K562 (cell line): Measurements from ENCODE around the gene VPS18. TPM values are rescaled to one million over a fixed set of nuclear protein-coding genes. Genes with fewer than 3 reads are reported as not detected.

Experiments used
- CBX2 ChIP-seq: fragments of 200-600 bp; sonication (generic); IDR thresholded peaks from one replicate; pipeline ENCODE4 v1.6.1; 2012; ENCODE audit warnings: mild to moderate bottlenecking, low read length, inconsistent platforms; ENCODE audit not compliant: insufficient read depth, poor library complexity, severe bottlenecking
- CREB3 ChIP-seq: fragments of 450-650 bp; conservative IDR thresholded peaks from 2 replicates; pipeline ENCODE4 v1.6.1; 2016; ENCODE audit warnings: missing genetic modification characterization, low read depth, mild to moderate bottlenecking, missing compliant biosample characterization, moderate library complexity
- EWSR1 ChIP-seq: fragments of 450-650 bp; IDR thresholded peaks from 2 replicates; pipeline ENCODE4 v1.6.1; 2018; ENCODE audit warnings: borderline replicate concordance, mild to moderate bottlenecking, low read depth, moderate library complexity; ENCODE audit not compliant: partially characterized antibody
- GATAD2B ChIP-seq: fragments of 450-650 bp; IDR thresholded peaks from 2 replicates; pipeline ENCODE4 v1.6.1; 2017; ENCODE audit warnings: mild to moderate bottlenecking, borderline replicate concordance
- MYBL2 ChIP-seq, 2 experiments: fragments of 450-650 bp in 1 of 2; sonication (generic) in 1 of 2; formaldehyde crosslinking in 1 of 2; IDR thresholded peaks; 2 replicates each; pipeline versions ENCODE4 v1.6.1 to v1.8.1; 2017 to 2022; ENCODE audit warnings: borderline replicate concordance in 1 of 2, inconsistent platforms in 1 of 2, low read depth in 1 of 2, mild to moderate bottlenecking in 1 of 2, missing genetic modification reagents in 1 of 2, moderate library complexity in 1 of 2
- NFXL1 ChIP-seq: fragments of 450-650 bp; formaldehyde crosslinking; IDR thresholded peaks from 2 replicates; pipeline ENCODE4 v1.4.0; 2021; ENCODE audit warnings: mild to moderate bottlenecking
- NR2C1 ChIP-seq, 2 experiments: fragments of 450-650 bp; IDR thresholded peaks; 2 replicates each; pipeline ENCODE4 v1.6.1; 2017; ENCODE audit warnings: mild to moderate bottlenecking in 2 of 2, antibody characterized with exemption in 1 of 2, inconsistent platforms in 1 of 2, missing compliant biosample characterization in 1 of 2, missing genetic modification characterization in 1 of 2
- PPARD ChIP-seq: fragments of 250-450 bp; sonication (Bioruptor Pico); IDR thresholded peaks from 2 replicates; pipeline ENCODE4 v1.8.0; 2022; ENCODE audit warnings: inconsistent platforms, mild to moderate bottlenecking, moderate library complexity
- RBM15 ChIP-seq: fragments of 200-400 bp; formaldehyde crosslinking; IDR thresholded peaks from 2 replicates; pipeline ENCODE4 v1.6.1; 2018; ENCODE audit warnings: mild to moderate bottlenecking, low read length, moderate library complexity; ENCODE audit not compliant: insufficient read depth
- RREB1 ChIP-seq: fragments of 250-450 bp; sonication (Bioruptor Pico); IDR thresholded peaks from 2 replicates; pipeline ENCODE4 v1.4.0; 2020
- ZNF232 ChIP-seq: sonication (generic); formaldehyde crosslinking; IDR thresholded peaks from 2 replicates; pipeline ENCODE4 v1.8.0; 2022; ENCODE audit warnings: mild to moderate bottlenecking, missing genetic modification reagents
- ZNF398 ChIP-seq: fragments of 250-450 bp; sonication (Bioruptor Pico); IDR thresholded peaks from 2 replicates; pipeline ENCODE4 v1.8.0; 2021; ENCODE audit warnings: moderate library complexity, mild to moderate bottlenecking, inconsistent platforms
- ZSCAN29 ChIP-seq: fragments of 450-650 bp; IDR thresholded peaks from 2 replicates; pipeline ENCODE4 v1.6.1; 2017
- polyA plus RNA-seq, 8 experiments: library from polyadenylated mRNA; depleted of rRNA in 4 of 8; stranded (reverse) in 5 of 8; unstranded in 3 of 8; fragments of >200 nt; fragmentation: Nextera tagmentation in 2 of 8; fragmentation: Illumina TruSeq in 1 of 8; extraction: Ambion mirVana in 2 of 8; extraction: Trizol in 1 of 8; gene quantifications; 2 replicates each; pipeline versions ENCODE4 v1.2.1 to v1.2.3, GENCODE V29; 2011 to 2014; ENCODE audit warnings: inconsistent platforms in 1 of 8, missing spikeins in 1 of 8
- total RNA-seq, 7 experiments: library from RNA; depleted of rRNA in 6 of 7; stranded (reverse); fragments of >200 nt in 6 of 7; fragmentation: Illumina TruSeq in 2 of 7; extraction: Trizol in 2 of 7; gene quantifications; 2 replicates each; pipeline versions ENCODE4 v1.2.1 to v1.2.3, GENCODE V29; 2011 to 2021; ENCODE audit warnings: low replicate concordance in 1 of 7

The VPS18 gene
- total and polyA plus RNA-seq, 9 of the 15 experiments (the other 6 are each of a cell fraction or from before 2014, with no cell fraction given), result 0.73 to 19.9 (median 8.5) TPM

GRCh38 chr15:40873694-40874561, 20.3 kb upstream of the VPS18 start, which contains the start of gene RHOV (continued):
- TF ChIP-seq RREB1 (CRISPR knock-in tag) (0 out of 2 replicates have a peak, but pooled peaks have one; percentile 38), NFXL1 (CRISPR knock-in tag) (no peak), ZSCAN29 (no peak), EWSR1 (no peak), CBX2 (no peak), CREB3 (tag) (no peak), ZNF232 (CRISPR knock-in tag) (no peak), MYBL2 (IDR thresholded peaks at IDR 0.05; ENCODE audit: low read depth) (no peak), MYBL2 (CRISPR knock-in tag; IDR thresholded peaks at IDR 0.05; ENCODE audit: borderline replicate concordance) (no peak), GATAD2B (no peak), ZNF398 (no peak), RBM15 (no peak), NR2C1 (IDR thresholded peaks at IDR 0.05) (no peak), NR2C1 (tag; IDR thresholded peaks at IDR 0.05) (no peak), PPARD (no peak)
